ENCODE data around the gene TAGLN3. TPM values are rescaled to one million over a fixed set of nuclear protein-coding genes. Genes with fewer than 3 reads are reported as not detected.
"Not testable (repeated sequence)": the region's sequence is repeated elsewhere in the genome, so short reads cannot be mapped to it uniquely, and the experiment has no call there.

TAGLN3 gene
- total RNA-seq, 3 donors from 2014 or later (not counting 1 experiment from before 2014, with no cell fraction given): not detected

GRCh38 chr3:112034436-112034835 lies 35.7 kb downstream of the TAGLN3 start, which contains the start of gene TMPRSS7:
TMPRSS7 (plus strand) TSS chr3:112034736; CDS start chr3:112034846, 110 bp downstream.
- no peak within 1 kb of the TSS for H3K27ac Mint-ChIP-seq
- H3K27me3 Mint-ChIP-seq (ENCODE audit: low read depth in 2 of 2): peaks cover 4 to 7% of the 10 kb centered on the region in 2 donors
- ATAC-seq (no peak), DNase-seq (no peak)
- Histone ChIP-seq H3K36me3 (ENCODE audit: control insufficient read depth, insufficient read depth, low read length) (no peaks in the 10 kb centered on the region), H3K4me3 (ENCODE audit: low read length) (no peak within 1 kb of the TSS), H3K27ac (ENCODE audit: low read length) (no peak within 1 kb of the TSS), H3K27me3 (ENCODE audit: control insufficient read depth, insufficient read depth, low read length) (no peaks in the 10 kb centered on the region), H3K4me1 (ENCODE audit: control insufficient read depth, insufficient read depth, low read length) (no peaks in the 10 kb centered on the region), H3K9me3 (ENCODE audit: control insufficient read depth, insufficient read depth, low read length) (no peaks in the 10 kb centered on the region)
- H3K4me3 Mint-ChIP-seq: no peak within 1 kb of the TSS
- intact Hi-C loops (cut with micrococcal nuclease): no loop called here
- 97% methylated on average over 4 of the region's 4 CpGs for WGBS (ENCODE audit: insufficient coverage)
- no peaks in the 10 kb centered on the region for H3K36me3 Mint-ChIP-seq
- no peak for TF ChIP-seq CTCF (IDR thresholded peaks at IDR 0.05)
- H3K9me3 Mint-ChIP-seq: no peaks in the 10 kb centered on the region
- no peaks in the 10 kb centered on the region for H3K4me1 Mint-ChIP-seq

DNA sequence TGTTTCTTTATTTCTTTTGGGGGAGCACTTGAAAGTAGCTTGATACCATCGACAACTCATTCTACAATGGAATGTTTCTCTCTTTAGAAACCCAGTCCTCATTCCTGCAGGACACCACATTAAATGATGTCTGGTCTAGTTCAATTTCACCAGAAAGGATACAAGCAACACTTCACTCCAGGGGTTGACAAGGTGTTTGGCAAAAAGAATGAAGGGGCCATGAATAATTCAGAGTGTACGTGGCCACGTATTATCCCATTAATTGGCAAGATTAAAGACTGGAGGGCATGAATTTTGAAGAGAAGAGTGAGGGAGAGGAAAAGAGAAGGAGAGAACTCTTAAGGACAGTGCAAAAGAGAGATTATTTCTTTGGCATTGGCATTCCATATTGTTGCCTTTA lies 36.5 kb downstream of the TAGLN3 start:
- Histone ChIP-seq H3K27me3 (ENCODE audit: control insufficient read depth, insufficient read depth, low read length) (no peaks in the 10 kb centered on the region), H3K36me3 (ENCODE audit: control insufficient read depth, insufficient read depth, low read length) (no peaks in the 10 kb centered on the region), H3K9me3 (ENCODE audit: control insufficient read depth, insufficient read depth, low read length) (no peaks in the 10 kb centered on the region), H3K4me1 (ENCODE audit: control insufficient read depth, insufficient read depth, low read length) (no peaks in the 10 kb centered on the region), H3K4me3 (ENCODE audit: low read length) (no peak overlapping the region), H3K27ac (ENCODE audit: low read length) (no peak overlapping the region)
- intact Hi-C loops (cut with micrococcal nuclease): no loop called here
- H3K9me3 Mint-ChIP-seq: no peaks in the 10 kb centered on the region
- 81% methylated on average over 3 of the region's 3 CpGs for WGBS (ENCODE audit: insufficient coverage)
- DNase-seq (no peak), ATAC-seq (no peak)
- TF ChIP-seq CTCF (IDR thresholded peaks at IDR 0.05): no peak
- peaks cover 4 to 7% of the 10 kb centered on the region in 2 donors for H3K27me3 Mint-ChIP-seq (ENCODE audit: low read depth in 2 of 2)
- no peaks in the 10 kb centered on the region for H3K4me1 Mint-ChIP-seq
- H3K36me3 Mint-ChIP-seq: no peaks in the 10 kb centered on the region
- no peak overlapping the region for H3K27ac Mint-ChIP-seq
- H3K4me3 Mint-ChIP-seq: no peak overlapping the region

DNA sequence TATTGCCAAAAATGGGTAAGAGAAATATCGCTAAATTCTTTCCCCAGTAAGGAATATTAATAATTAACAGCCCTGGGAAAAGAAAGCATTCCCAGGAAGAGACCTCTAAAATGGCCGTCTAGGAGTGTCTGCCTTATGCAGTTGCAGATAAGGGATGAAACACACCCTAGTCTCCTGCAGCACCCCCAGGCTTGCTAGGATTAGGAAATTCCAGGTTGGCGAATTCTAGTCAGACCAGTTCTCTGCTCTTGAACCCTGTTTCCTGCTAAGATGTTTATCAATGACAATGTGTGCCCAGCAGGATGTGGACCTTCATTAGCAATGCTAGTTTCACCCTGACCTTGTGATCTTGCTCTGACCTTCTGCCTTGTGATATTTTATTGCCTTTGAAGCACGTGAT lies 38.5 kb downstream of the TAGLN3 start:
- H3K9me3 Mint-ChIP-seq; H3K4me1 ChIP-seq (ENCODE audit: control insufficient read depth, insufficient read depth, low read length); H3K27ac ChIP-seq (ENCODE audit: low read length); H3K27me3 ChIP-seq (ENCODE audit: control insufficient read depth, insufficient read depth, low read length); H3K4me3 ChIP-seq (ENCODE audit: low read length); H3K4me3 Mint-ChIP-seq; H3K36me3 ChIP-seq (ENCODE audit: control insufficient read depth, insufficient read depth, low read length); H3K9me3 ChIP-seq (ENCODE audit: control insufficient read depth, insufficient read depth, low read length); intact Hi-C loops (cut with micrococcal nuclease); H3K4me1 Mint-ChIP-seq; H3K27ac Mint-ChIP-seq; DNase-seq; H3K36me3 Mint-ChIP-seq; ATAC-seq: not testable (repeated sequence)
- H3K27me3 Mint-ChIP-seq (ENCODE audit: low read depth in 2 of 2): peaks cover 7 to 12% of the 10 kb centered on the region in 2 donors
- WGBS (ENCODE audit: insufficient coverage): 71% methylated on average over 2 of the region's 4 CpGs

DNA sequence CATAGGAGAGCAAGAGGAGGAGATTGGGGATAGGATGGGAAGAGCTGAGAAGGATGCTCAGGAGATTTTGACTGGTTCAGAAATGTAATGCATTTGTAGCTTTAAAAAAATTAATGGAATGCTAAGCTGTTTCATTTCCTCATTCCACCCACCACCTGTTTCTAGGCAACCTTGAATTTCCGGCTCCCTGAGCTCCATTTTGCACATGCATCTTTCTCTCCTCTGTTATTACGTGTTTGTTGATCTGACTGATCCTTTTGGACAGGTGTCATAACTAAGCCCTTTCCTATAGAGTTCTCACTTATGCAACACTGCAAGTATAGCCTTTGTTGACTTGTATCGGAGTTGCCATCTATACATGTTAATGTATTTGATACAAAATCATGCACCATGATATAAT lies 40.1 kb downstream of the TAGLN3 start:
- H3K9me3 ChIP-seq (ENCODE audit: control insufficient read depth, insufficient read depth, low read length): no peaks in the 10 kb centered on the region
- Mint-ChIP-seq H3K4me3 (no peak overlapping the region), H3K27ac (no peak overlapping the region), H3K9me3 (no peaks in the 10 kb centered on the region), H3K36me3 (no peaks in the 10 kb centered on the region), H3K27me3 (ENCODE audit: low read depth in 2 of 2) (peaks cover 6 to 13% of the 10 kb centered on the region in 2 donors), H3K4me1 (no peaks in the 10 kb centered on the region)
- no peaks in the 10 kb centered on the region for H3K27me3 ChIP-seq (ENCODE audit: control insufficient read depth, insufficient read depth, low read length)
- intact Hi-C loops (cut with micrococcal nuclease): no loop called here
- ATAC-seq (no peak), DNase-seq (no peak)
- no peaks in the 10 kb centered on the region for H3K4me1 ChIP-seq (ENCODE audit: control insufficient read depth, insufficient read depth, low read length)
- H3K4me3 ChIP-seq (ENCODE audit: low read length): no peak overlapping the region
- H3K27ac ChIP-seq (ENCODE audit: low read length): no peak overlapping the region
- no peaks in the 10 kb centered on the region for H3K36me3 ChIP-seq (ENCODE audit: control insufficient read depth, insufficient read depth, low read length)
- WGBS (ENCODE audit: insufficient coverage): 69% methylated on average over 2 of the region's 3 CpGs
- TF ChIP-seq CTCF (IDR thresholded peaks at IDR 0.05): no peak
